Esophagus mucosa (tissue), 1 donor: ENCODE data around the gene AADACL2. TPM values are rescaled to one million over a fixed set of nuclear protein-coding genes. Genes with fewer than 3 reads are reported as not detected.
A peak's percentile ranks its signal among the peaks of the same experiment; 100 is the strongest.
"Not testable (repeated sequence)": the region's sequence is repeated elsewhere in the genome, so short reads cannot be mapped to it uniquely, and the experiment has no call there.

Experiments used
- ATAC-seq: fragments of 200-7000 bp; cut with Tn5 transposase; one replicate; pipeline ENCODE4 v1.9.1; 2020
- total RNA-seq: library from RNA; stranded (reverse); gene quantifications from one replicate; pipeline ENCODE4 v1.2.4, GENCODE V29; 2023
- donor health status: DM: yes; HTN: yes; CAD: no.

Gene AADACL2
- total RNA-seq, 1 donor from 2014 or later, result not detected

GRCh38 chr3:151766454-151766853 is 32.7 kb downstream of the AADACL2 start:
- ATAC-seq, result no peak

- no peak for ATAC-seq
These were observed 34.7 kb downstream of the AADACL2 start for GRCh38 chr3:151768393-151768930.

GRCh38 chr3:151769175-151769574 is 35.4 kb downstream of the AADACL2 start:
- ATAC-seq, result no peak

GRCh38 chr3:151770956-151771355 is 37.2 kb downstream of the AADACL2 start:
- ATAC-seq, result no peak

- ATAC-seq, result peak; percentile 45
These were observed 39.2 kb downstream of the AADACL2 start for GRCh38 chr3:151772825-151773480.

GRCh38 chr3:151774235-151774634 is 40.5 kb downstream of the AADACL2 start:
- ATAC-seq, result no peak

- no peak for ATAC-seq
These were observed 41.2 kb downstream of the AADACL2 start for GRCh38 chr3:151774910-151775309.

GRCh38 chr3:151775314-151776258 is 41.9 kb downstream of the AADACL2 start:
- ATAC-seq, result no peak

GRCh38 chr3:151776259-151776740 is 42.6 kb downstream of the AADACL2 start:
- no peak for ATAC-seq

- ATAC-seq, result no peak
These were observed 44.2 kb downstream of the AADACL2 start for GRCh38 chr3:151777880-151778279.

GRCh38 chr3:151787626-151788025 is 53.9 kb downstream of the AADACL2 start:
- ATAC-seq, result no peak

- ATAC-seq, result no peak
These were observed 54.7 kb downstream of the AADACL2 start for GRCh38 chr3:151788401-151788800.

GRCh38 chr3:151789853-151790463 is 56.2 kb downstream of the AADACL2 start:
- ATAC-seq, result no peak

GRCh38 chr3:151790763-151791162 is 57.0 kb downstream of the AADACL2 start:
- ATAC-seq, result not testable (repeated sequence)

GRCh38 chr3:151792411-151792810 is 58.7 kb downstream of the AADACL2 start:
- no peak for ATAC-seq

GRCh38 chr3:151793636-151794035 is 59.9 kb downstream of the AADACL2 start:
- ATAC-seq, result no peak

GRCh38 chr3:151794080-151794479 is 60.4 kb downstream of the AADACL2 start:
- ATAC-seq, result no peak

GRCh38 chr3:151795276-151795675 is 61.5 kb downstream of the AADACL2 start:
- peak; percentile 75 for ATAC-seq

GRCh38 chr3:151796105-151796680 is 62.5 kb downstream of the AADACL2 start:
- ATAC-seq, result no peak

GRCh38 chr3:151798466-151798865 is 64.7 kb downstream of the AADACL2 start:
- no peak for ATAC-seq

- no peak for ATAC-seq
These were observed 66.7 kb downstream of the AADACL2 start for GRCh38 chr3:151800431-151800830.

- no peak for ATAC-seq
These were observed 70.5 kb downstream of the AADACL2 start for GRCh38 chr3:151804267-151804666.

- no peak for ATAC-seq
These were observed 73.1 kb downstream of the AADACL2 start for GRCh38 chr3:151806838-151807237.
